Measurements from ENCODE around the gene IFI6.
"Not testable (repeated sequence)": the region's sequence is repeated elsewhere in the genome, so short reads cannot be mapped to it uniquely, and the experiment has no call there.

IFI6 gene

GRCh38 chr1:27650539-27651175 lies 21.3 kb downstream of the IFI6 start:
- DNase-seq (ENCODE audit: low read depth), result peak; percentile 53

GRCh38 chr1:27650171-27650538 lies 21.8 kb downstream of the IFI6 start:
- no peak for DNase-seq (ENCODE audit: low read depth)

- no peak for DNase-seq (ENCODE audit: low read depth)
Observed at GRCh38 chr1:27649306-27649635, 22.7 kb downstream of the IFI6 start.

- no peak for DNase-seq (ENCODE audit: low read depth)
Observed at GRCh38 chr1:27648602-27649305, 23.2 kb downstream of the IFI6 start.

- no peak for DNase-seq (ENCODE audit: low read depth)
Observed at GRCh38 chr1:27647328-27647727, 24.7 kb downstream of the IFI6 start.

GRCh38 chr1:27646676-27647075 lies 25.3 kb downstream of the IFI6 start:
- no peak for DNase-seq (ENCODE audit: low read depth)

- DNase-seq (ENCODE audit: low read depth), result no peak
Observed at GRCh38 chr1:27645071-27645415, 26.9 kb downstream of the IFI6 start.

- no peak for DNase-seq (ENCODE audit: low read depth)
Observed at GRCh38 chr1:27644369-27645070, 27.5 kb downstream of the IFI6 start.

GRCh38 chr1:27643600-27644368 lies 28.2 kb downstream of the IFI6 start:
- peak; percentile 73 for DNase-seq (ENCODE audit: low read depth)

GRCh38 chr1:27640514-27640913 lies 31.5 kb downstream of the IFI6 start:
- not testable (repeated sequence) for DNase-seq (ENCODE audit: low read depth)

- DNase-seq (ENCODE audit: low read depth), result no peak
Observed at GRCh38 chr1:27638805-27639204, 33.2 kb downstream of the IFI6 start.

GRCh38 chr1:27638047-27638734 lies 33.8 kb downstream of the IFI6 start:
- no peak for DNase-seq (ENCODE audit: low read depth)

- no peak for DNase-seq (ENCODE audit: low read depth)
Observed at GRCh38 chr1:27635396-27636142, 36.4 kb downstream of the IFI6 start.

GRCh38 chr1:27634985-27635367 lies 37.0 kb downstream of the IFI6 start, which contains the start of gene FGR:
TSS of gene FGR (minus strand) at chr1:27635185. CDS start at chr1:27623916, 11,269 bp downstream.
- DNase-seq (ENCODE audit: low read depth), result no peak

GRCh38 chr1:27634177-27634984 lies 37.6 kb downstream of the IFI6 start:
- DNase-seq (ENCODE audit: low read depth), result peak; percentile 37

GRCh38 chr1:27633640-27634176 lies 38.3 kb downstream of the IFI6 start:
- DNase-seq (ENCODE audit: low read depth), result no peak

GRCh38 chr1:27633298-27633610 lies 38.7 kb downstream of the IFI6 start:
- no peak for DNase-seq (ENCODE audit: low read depth)

- DNase-seq (ENCODE audit: low read depth), result no peak
Observed at GRCh38 chr1:27632387-27633297, 39.4 kb downstream of the IFI6 start.

- DNase-seq (ENCODE audit: low read depth), result no peak
Observed at GRCh38 chr1:27630859-27631491, 41.0 kb downstream of the IFI6 start.

Data from ELR (cell line).